A172 (cell line): ENCODE measurements around the gene PLEKHO1. TPM values are rescaled to one million over a fixed set of nuclear protein-coding genes. Genes with fewer than 3 reads are reported as not detected.
"Not testable (repeated sequence)": the region's sequence is repeated elsewhere in the genome, so short reads cannot be mapped to it uniquely, and the experiment has no call there.

Experiments used
- DNase-seq: peaks from one replicate; pipeline ENCODE4 v3.0.0-alpha.2; 2015; ENCODE audit warnings: low spot score
- total RNA-seq: library from RNA; depleted of rRNA; stranded (reverse); fragments of >200 nt; shearing (Covaris generic); gene quantifications from 2 replicates; pipeline ENCODE4 v1.2.3, GENCODE V29; 2014; rRNA removed

The PLEKHO1 gene
- 69.1 and 82.9 TPM in 2 replicates for total RNA-seq

GRCh38 chr1:150149271-150150132 lies at the start of gene PLEKHO1:
PLEKHO1 (plus strand) TSS chr1:150149916; CDS start chr1:150150258, 342 bp downstream.
- DNase-seq, result peak; percentile 67

- no peak for DNase-seq
Observed at GRCh38 chr1:150102986-150103385, 46.7 kb upstream of the PLEKHO1 start.

GRCh38 chr1:150106341-150106740 lies 43.4 kb upstream of the PLEKHO1 start:
- DNase-seq, result no peak

- DNase-seq, result no peak
Observed at GRCh38 chr1:150109586-150109985, 40.1 kb upstream of the PLEKHO1 start.

- no peak for DNase-seq
Observed at GRCh38 chr1:150110116-150110515, 39.6 kb upstream of the PLEKHO1 start.

GRCh38 chr1:150111670-150112069 lies 38.0 kb upstream of the PLEKHO1 start:
- DNase-seq, result no peak

GRCh38 chr1:150115121-150115520 lies 34.6 kb upstream of the PLEKHO1 start:
- no peak for DNase-seq

GRCh38 chr1:150118716-150119115 lies 31.0 kb upstream of the PLEKHO1 start:
- no peak for DNase-seq

GRCh38 chr1:150121236-150121862 lies 28.4 kb upstream of the PLEKHO1 start:
- DNase-seq, result peak; percentile 19

GRCh38 chr1:150126811-150127210 lies 22.9 kb upstream of the PLEKHO1 start:
- DNase-seq, result peak; percentile 51

- no peak for DNase-seq
Observed at GRCh38 chr1:150127464-150127863, 22.3 kb upstream of the PLEKHO1 start.

- peak; percentile 28 for DNase-seq
Observed at GRCh38 chr1:150127868-150128267, 21.8 kb upstream of the PLEKHO1 start.

- no peak for DNase-seq
Observed at GRCh38 chr1:150132372-150132771, 17.3 kb upstream of the PLEKHO1 start.

GRCh38 chr1:150134537-150134936 lies 15.2 kb upstream of the PLEKHO1 start:
- DNase-seq, result no peak

- DNase-seq, result not testable (repeated sequence)
Observed at GRCh38 chr1:150135400-150135799, 14.3 kb upstream of the PLEKHO1 start.

- no peak for DNase-seq
Observed at GRCh38 chr1:150138044-150138443, 11.7 kb upstream of the PLEKHO1 start.

GRCh38 chr1:150141452-150141851 lies 8.3 kb upstream of the PLEKHO1 start:
- DNase-seq, result no peak

- no peak for DNase-seq
Observed at GRCh38 chr1:150142083-150142482, 7.6 kb upstream of the PLEKHO1 start.

- no peak for DNase-seq
Observed at GRCh38 chr1:150144606-150145005, 5.1 kb upstream of the PLEKHO1 start.

- DNase-seq, result not testable (repeated sequence)
Observed at GRCh38 chr1:150146016-150146415, 3.7 kb upstream of the PLEKHO1 start.

GRCh38 chr1:150146849-150147542 lies 2.7 kb upstream of the PLEKHO1 start:
- DNase-seq, result no peak

GRCh38 chr1:150148837-150149270 lies 862 bp upstream of the PLEKHO1 start:
- DNase-seq, result no peak
